Endothelial cell of umbilical vein (primary cell): ENCODE measurements around the gene HSPB8. TPM values are rescaled to one million over a fixed set of nuclear protein-coding genes. Genes with fewer than 3 reads are reported as not detected.

ENCODE experiments used
- BruUV-seq: library from RNA; stranded (reverse); fragments of 400-500 nt; replicated peaks from 2 replicates; lab custom pipeline; 2021; lab: Mats Ljungman, UMichigan
- CTCF ChIA-PET: fragments of 300-600, 350-600 bp; sonication (Branson Sonifier 250); formaldehyde crosslinking; loops from one replicate; lab custom pipeline; 2021; ENCODE audit warnings: antibody characterized with exemption, inconsistent platforms; lab: Charles Lee
- POLR2A ChIA-PET: fragments of 300-600, 350-600 bp; sonication (Branson Sonifier 250); formaldehyde crosslinking; loops from one replicate; lab custom pipeline; 2021; ENCODE audit warnings: antibody characterized with exemption, inconsistent platforms; lab: Charles Lee
- DNase-seq: peaks from one replicate; pipeline ENCODE4 v3.0.0-alpha.2; 2011; ENCODE audit warnings: low read depth, low spot score
- FAIRE-seq: peaks from 2 replicates; lab custom pipeline; 2011; peaks lifted over from hg19 to GRCh38; lab: Jason Lieb, UNC
- H2AFZ ChIP-seq: 2 replicates; pipeline ENCODE4 v1.6.0; 2012; ENCODE audit warnings: low read depth, low read length, control low read depth, inconsistent platforms
- H3K27ac ChIP-seq: 2 replicates; pipeline ENCODE4 v1.5.1; 2011; ENCODE audit warnings: low read depth, mild to moderate bottlenecking, control low read depth, low read length, moderate library complexity; ENCODE audit not compliant: insufficient read depth
- H3K27me3 ChIP-seq, 2 experiments: 2 replicates each; pipeline versions ENCODE4 v1.6.0 to v1.6.1; 2011; ENCODE audit warnings: low read length in 2 of 2, mixed read lengths in 1 of 2; ENCODE audit not compliant: control insufficient read depth in 2 of 2, insufficient read depth in 2 of 2
- H3K36me3 ChIP-seq, 2 experiments: 2 replicates in 1 of 2; 3 replicates in 1 of 2; pipeline ENCODE4 v1.5.1; 2011; ENCODE audit warnings: low read length in 2 of 2, mild to moderate bottlenecking in 1 of 2, moderate library complexity in 1 of 2; ENCODE audit not compliant: control insufficient read depth in 2 of 2, insufficient read depth in 2 of 2; ENCODE audit errors: extremely low read depth in 1 of 2
- H3K4me1 ChIP-seq: 3 replicates; pipeline ENCODE4 v1.5.1; 2011; ENCODE audit warnings: mild to moderate bottlenecking, low read length; ENCODE audit not compliant: control insufficient read depth, insufficient read depth; ENCODE audit errors: extremely low read depth
- H3K4me2 ChIP-seq: 2 replicates; pipeline ENCODE4 v1.6.1; 2011; ENCODE audit warnings: low read length, control low read depth, mixed read lengths; ENCODE audit not compliant: insufficient read depth
- H3K4me3 ChIP-seq, 3 experiments: fragments of 200-600 bp in 1 of 3; sonication (generic), shearing (Covaris generic) in 1 of 3; replicated peaks in 1 of 3; 2 replicates each; pipeline ENCODE4 v1.5.1; 2011 to 2016; ENCODE audit warnings: control low read depth in 3 of 3, low read length in 3 of 3, mild to moderate bottlenecking in 2 of 3, inconsistent platforms in 1 of 3, low read depth in 1 of 3, moderate library complexity in 1 of 3; ENCODE audit not compliant: insufficient read depth in 1 of 3
- H3K79me2 ChIP-seq: 2 replicates; pipeline ENCODE4 v1.6.0; 2012; ENCODE audit warnings: low read length, inconsistent platforms; ENCODE audit not compliant: control insufficient read depth, insufficient read depth
- H3K9ac ChIP-seq: replicated peaks from 2 replicates; pipeline ENCODE3; 2011; ENCODE audit warnings: low read length, control low read depth; ENCODE audit not compliant: insufficient read depth; ENCODE audit errors: extremely low read depth
- H3K9me1 ChIP-seq: replicated peaks from 3 replicates; pipeline ENCODE4 v1.6.0; 2011; ENCODE audit warnings: mild to moderate bottlenecking, low read length; ENCODE audit not compliant: control insufficient read depth, insufficient read depth; ENCODE audit errors: extremely low read depth
- H3K9me3 ChIP-seq: replicated peaks from 2 replicates; pipeline ENCODE4 v1.5.1; 2012; ENCODE audit warnings: low read length, inconsistent platforms; ENCODE audit not compliant: control insufficient read depth, insufficient read depth
- H4K20me1 ChIP-seq: replicated peaks from 2 replicates; pipeline ENCODE3; 2011; ENCODE audit warnings: mild to moderate bottlenecking, low read length; ENCODE audit not compliant: control insufficient read depth, insufficient read depth; ENCODE audit errors: extremely low read depth
- EZH2 ChIP-seq: IDR thresholded peaks from 2 replicates; pipeline ENCODE4 v1.6.1; 2012; ENCODE audit warnings: borderline replicate concordance, low read depth, mild to moderate bottlenecking, moderate library complexity, low read length, inconsistent platforms; ENCODE audit not compliant: severe bottlenecking
- FOS ChIP-seq: IDR thresholded peaks from 2 replicates; pipeline ENCODE4 v1.6.1; 2011; ENCODE audit warnings: mild to moderate bottlenecking, low read length, moderate library complexity, borderline replicate concordance; ENCODE audit not compliant: insufficient read depth
- GATA2 ChIP-seq: IDR thresholded peaks from 2 replicates; pipeline ENCODE4 v1.7.0; 2011; ENCODE audit warnings: low read depth, mild to moderate bottlenecking, moderate library complexity, mixed read lengths, low read length; ENCODE audit not compliant: insufficient read length, insufficient read depth
- JUN ChIP-seq: IDR thresholded peaks from 2 replicates; pipeline ENCODE4 v1.6.1; 2011; ENCODE audit warnings: borderline replicate concordance, low read depth; ENCODE audit not compliant: insufficient read length, insufficient read depth
- MYC ChIP-seq: IDR thresholded peaks from one replicate; pipeline ENCODE4 v1.6.1; 2011; ENCODE audit warnings: mild to moderate bottlenecking, low read depth, low read length
- POLR2A ChIP-seq: IDR thresholded peaks from 2 replicates; pipeline ENCODE4 v1.6.1; 2012; ENCODE audit warnings: low read depth, mild to moderate bottlenecking, control low read depth, low read length
- POLR2AphosphoS5 ChIP-seq: IDR thresholded peaks from 2 replicates; pipeline ENCODE4 v1.6.1; 2012; ENCODE audit warnings: low read depth, mild to moderate bottlenecking, control low read depth, low read length, moderate library complexity; ENCODE audit not compliant: insufficient read depth
- dilution Hi-C: fragments of 300-500 bp; cut with MboI; formaldehyde crosslinking; loops from one replicate; pipeline ENCODE4 v1.15.0; 2019; ENCODE audit warnings: low sequenced_read_pairs; ENCODE audit not compliant: extremely low pct_ligation_motif_present
- intact Hi-C: fragments of 100-400 bp; cut with micrococcal nuclease; formaldehyde crosslinking; loops from one replicate; pipeline ENCODE4 v1.10.0; 2022
- polyA plus RNA-seq, 4 experiments: library from polyadenylated mRNA; depleted of rRNA in 3 of 4; stranded (reverse) in 3 of 4; unstranded in 1 of 4; fragments of >200 nt; gene quantifications; 2 replicates each; pipeline versions ENCODE4 v1.2.1 to v1.2.3, GENCODE V29; 2011 to 2012; ENCODE audit warnings: missing spikeins in 1 of 4
- total RNA-seq: library from RNA; stranded (reverse); gene quantifications from 2 replicates; pipeline ENCODE4 v1.2.3, GENCODE V29; 2021
- TF ChIP-seq, protein P1 (sequence below), 2 donors: IDR thresholded peaks; 1 replicate in 1 of 2; 2 replicates in 1 of 2; pipeline ENCODE4 v1.5.1; 2011; ENCODE audit warnings: low read length in 2 of 2, mild to moderate bottlenecking in 2 of 2, moderate library complexity in 2 of 2, control low read depth in 1 of 2, inconsistent platforms in 1 of 2, low read depth in 1 of 2; ENCODE audit not compliant: insufficient read depth in 1 of 2; ENCODE audit errors: extremely low read depth in 1 of 2
- TF ChIP-seq, protein P2 (sequence below): IDR thresholded peaks from 2 replicates; pipeline ENCODE4 v1.6.1; 2011; ENCODE audit not compliant: insufficient read depth, insufficient read length

Gene HSPB8
- total and polyA plus RNA-seq, 2 donors (not counting 3 experiments of a cell fraction or from before 2014, with no cell fraction given), result 10.8 to 14.7 TPM

DNA sequence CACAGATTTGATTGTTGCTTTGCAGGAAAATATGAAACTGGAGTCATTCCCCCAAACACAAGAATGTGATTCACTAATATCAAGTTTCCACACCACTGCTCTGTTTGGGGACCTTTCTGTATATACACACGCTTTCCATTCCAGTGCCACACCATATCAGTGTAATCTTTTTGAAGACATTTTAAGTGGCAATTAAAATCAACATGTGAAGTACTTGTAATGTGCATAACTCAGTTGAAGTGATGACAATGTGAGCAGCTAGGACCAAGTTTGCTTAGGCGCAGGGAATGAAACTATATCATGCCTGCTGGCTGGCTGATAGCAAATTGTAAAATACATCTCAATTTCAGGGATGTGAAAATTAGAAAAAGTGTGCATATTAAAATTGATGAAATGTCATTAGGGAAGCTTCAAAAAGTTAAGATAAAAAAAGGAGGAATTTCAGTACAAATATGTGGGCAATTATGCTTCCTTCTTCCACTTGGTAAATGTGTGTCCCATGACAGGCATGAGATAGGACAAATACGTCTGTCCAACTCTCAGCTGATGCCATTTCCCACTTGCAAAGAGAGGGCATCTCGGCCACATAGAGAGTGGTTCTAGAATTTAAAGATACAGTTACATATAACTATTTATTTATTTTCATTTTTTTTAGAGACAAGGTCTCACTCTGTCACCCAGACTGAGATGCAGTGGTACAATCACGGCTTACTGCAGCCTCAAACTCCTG lies 43.7 kb downstream of the HSPB8 start:
- H3K9ac ChIP-seq, result no peak overlapping the region
- no peak overlapping the region for H3K4me3 ChIP-seq
- no TSS peak for BruUV-seq
- H3K4me2 ChIP-seq, result no peak overlapping the region
- H3K36me3 ChIP-seq, result no peaks in the 10 kb centered on the region
- H2AFZ ChIP-seq, result no peak overlapping the region
- dilution Hi-C loops, result no loop called here
- no peaks in the 10 kb centered on the region for H4K20me1 ChIP-seq
- TF ChIP-seq, protein P1, sequence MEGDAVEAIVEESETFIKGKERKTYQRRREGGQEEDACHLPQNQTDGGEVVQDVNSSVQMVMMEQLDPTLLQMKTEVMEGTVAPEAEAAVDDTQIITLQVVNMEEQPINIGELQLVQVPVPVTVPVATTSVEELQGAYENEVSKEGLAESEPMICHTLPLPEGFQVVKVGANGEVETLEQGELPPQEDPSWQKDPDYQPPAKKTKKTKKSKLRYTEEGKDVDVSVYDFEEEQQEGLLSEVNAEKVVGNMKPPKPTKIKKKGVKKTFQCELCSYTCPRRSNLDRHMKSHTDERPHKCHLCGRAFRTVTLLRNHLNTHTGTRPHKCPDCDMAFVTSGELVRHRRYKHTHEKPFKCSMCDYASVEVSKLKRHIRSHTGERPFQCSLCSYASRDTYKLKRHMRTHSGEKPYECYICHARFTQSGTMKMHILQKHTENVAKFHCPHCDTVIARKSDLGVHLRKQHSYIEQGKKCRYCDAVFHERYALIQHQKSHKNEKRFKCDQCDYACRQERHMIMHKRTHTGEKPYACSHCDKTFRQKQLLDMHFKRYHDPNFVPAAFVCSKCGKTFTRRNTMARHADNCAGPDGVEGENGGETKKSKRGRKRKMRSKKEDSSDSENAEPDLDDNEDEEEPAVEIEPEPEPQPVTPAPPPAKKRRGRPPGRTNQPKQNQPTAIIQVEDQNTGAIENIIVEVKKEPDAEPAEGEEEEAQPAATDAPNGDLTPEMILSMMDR (IDR thresholded peaks at IDR 0.05; ENCODE audit: extremely low read depth in 1 of 2, insufficient read depth in 1 of 2, low read depth in 1 of 2, low read length in 2 of 2), result no peak
- TF ChIP-seq MYC (no peak), POLR2A (no peak), EZH2 (no peak), JUN (no peak), FOS (no peak), GATA2 (no peak), POLR2AphosphoS5 (no peak)
- TF ChIP-seq, protein P2, sequence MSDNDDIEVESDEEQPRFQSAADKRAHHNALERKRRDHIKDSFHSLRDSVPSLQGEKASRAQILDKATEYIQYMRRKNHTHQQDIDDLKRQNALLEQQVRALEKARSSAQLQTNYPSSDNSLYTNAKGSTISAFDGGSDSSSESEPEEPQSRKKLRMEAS, result no peak
- DNase-seq (no peak), FAIRE-seq (no peak)
- H3K9me1 ChIP-seq, result no peaks in the 10 kb centered on the region
- intact Hi-C loops, result no loop called here
- H3K79me2 ChIP-seq, result no peaks in the 10 kb centered on the region
- H3K27me3 ChIP-seq, result no peaks in the 10 kb centered on the region
- no peak overlapping the region for H3K27ac ChIP-seq
- H3K4me1 ChIP-seq, result no peaks in the 10 kb centered on the region
- no peaks in the 10 kb centered on the region for H3K9me3 ChIP-seq
- ChIA-PET POLR2A (no interaction called here), CTCF (no interaction called here)
